Measurements from ENCODE around the gene ZSCAN2.
"Not testable (repeated sequence)": the region's sequence is repeated elsewhere in the genome, so short reads cannot be mapped to it uniquely, and the experiment has no call there.

ZSCAN2 gene

GRCh38 chr15:84642640-84643039 is 41.8 kb downstream of the ZSCAN2 start:
- not testable (repeated sequence) for DNase-seq

GRCh38 chr15:84643838-84644237 is 43.0 kb downstream of the ZSCAN2 start:
- peak; percentile 30 for DNase-seq

- peak; percentile 61 for DNase-seq
Measured at GRCh38 chr15:84645496-84645895, 44.7 kb downstream of the ZSCAN2 start.

GRCh38 chr15:84645997-84646396 is 45.2 kb downstream of the ZSCAN2 start:
- DNase-seq: peak; percentile 44

- peak; percentile 9 for DNase-seq
Measured at GRCh38 chr15:84647726-84648125, 46.9 kb downstream of the ZSCAN2 start.

- DNase-seq: peak; percentile 39
Measured at GRCh38 chr15:84648539-84648938, 47.7 kb downstream of the ZSCAN2 start.

- peak; percentile 25 for DNase-seq
Measured at GRCh38 chr15:84649706-84650105, 48.9 kb downstream of the ZSCAN2 start.

- DNase-seq: no peak
Measured at GRCh38 chr15:84653584-84653909, 52.7 kb downstream of the ZSCAN2 start.

GRCh38 chr15:84653910-84654688 is 53.3 kb downstream of the ZSCAN2 start, which contains the start of gene WDR73:
TSS of gene WDR73 (minus strand) at chr15:84654283. CDS start at chr15:84654274, 9 bp downstream.
- DNase-seq: peak; percentile 99

GRCh38 chr15:84654689-84655453 is 54.1 kb downstream of the ZSCAN2 start:
- DNase-seq: peak; percentile 92

GRCh38 chr15:84656972-84657371 is 56.2 kb downstream of the ZSCAN2 start:
- DNase-seq: no peak

GRCh38 chr15:84657748-84658079 is 56.9 kb downstream of the ZSCAN2 start:
- no peak for DNase-seq

- DNase-seq: peak; percentile 94
Measured at GRCh38 chr15:84658080-84658787, 57.4 kb downstream of the ZSCAN2 start, which contains the start of gene NMB. TSS of gene NMB (minus strand) at chr15:84658199. CDS start at chr15:84658152, 47 bp downstream.

- no peak for DNase-seq
Measured at GRCh38 chr15:84658788-84659411, 58.1 kb downstream of the ZSCAN2 start.

GRCh38 chr15:84659904-84660781 is 59.3 kb downstream of the ZSCAN2 start:
- DNase-seq: no peak

- DNase-seq: no peak
Measured at GRCh38 chr15:84661001-84661400, 60.2 kb downstream of the ZSCAN2 start.

GRCh38 chr15:84666373-84666772 is 65.6 kb downstream of the ZSCAN2 start:
- no peak for DNase-seq

GRCh38 chr15:84668221-84668982 is 67.6 kb downstream of the ZSCAN2 start:
- DNase-seq: no peak

- DNase-seq: peak; percentile 74
Measured at GRCh38 chr15:84669726-84670125, 68.9 kb downstream of the ZSCAN2 start.

GRCh38 chr15:84671211-84671610 is 70.4 kb downstream of the ZSCAN2 start:
- no peak for DNase-seq

Data from activated effector memory CD4-positive, alpha-beta T cell treated with anti-CD3 and anti-CD28 coated beads, Interleukin-2, amount 50 U/mL, for 16 hours (primary cell).